K562 (cell line): ENCODE results near the gene PTPN11. TPM values are rescaled to one million over a fixed set of nuclear protein-coding genes. Genes with fewer than 3 reads are reported as not detected.

Experiments
- ARNT ChIP-seq, 2 experiments: fragments of 450-650 bp; IDR thresholded peaks; 2 replicates each; pipeline ENCODE4 v1.6.1; 2016; ENCODE audit warnings: mild to moderate bottlenecking in 1 of 2
- ATF3 ChIP-seq, 2 experiments: fragments of 450-650 bp in 1 of 2; sonication (generic) in 1 of 2; formaldehyde crosslinking in 1 of 2; IDR thresholded peaks in 1 of 2; conservative IDR thresholded peaks in 1 of 2; 2 replicates each; pipeline versions ENCODE4 v1.6.1 to v1.8.1; 2016 to 2023; ENCODE audit warnings: mild to moderate bottlenecking in 2 of 2, moderate library complexity in 2 of 2, inconsistent platforms in 1 of 2, missing genetic modification reagents in 1 of 2
- BMI1 ChIP-seq: fragments of 150-350 bp; IDR thresholded peaks from 2 replicates; pipeline ENCODE4 v1.6.1; 2014; ENCODE audit warnings: low read length
- BRCA1 ChIP-seq, 2 experiments: fragments of 450-650 bp in 1 of 2; sonication (generic) in 1 of 2; formaldehyde crosslinking in 1 of 2; IDR thresholded peaks; 2 replicates each; pipeline versions ENCODE4 v1.5.0 to v1.6.1; 2017 to 2020; ENCODE audit warnings: mild to moderate bottlenecking in 1 of 2, missing genetic modification reagents in 1 of 2
- CBX5 ChIP-seq: IDR thresholded peaks from 2 replicates; pipeline ENCODE4 v1.6.1; 2014; ENCODE audit warnings: low read depth, borderline replicate concordance
- CHAMP1 ChIP-seq: fragments of 450-650 bp; IDR thresholded peaks from 2 replicates; pipeline ENCODE4 v1.6.1; 2016; ENCODE audit warnings: mild to moderate bottlenecking
- CHD4 ChIP-seq: fragments of 200-600 bp; sonication (generic); IDR thresholded peaks from 3 replicates; pipeline ENCODE4 v1.6.1; 2012; ENCODE audit warnings: low read depth, mild to moderate bottlenecking, mixed read lengths, low read length, inconsistent platforms; ENCODE audit not compliant: insufficient read depth, insufficient replicate concordance, poor library complexity, severe bottlenecking
- CREB3 ChIP-seq: fragments of 450-650 bp; conservative IDR thresholded peaks from 2 replicates; pipeline ENCODE4 v1.6.1; 2016; ENCODE audit warnings: missing genetic modification characterization, low read depth, mild to moderate bottlenecking, missing compliant biosample characterization, moderate library complexity
- DLX4 ChIP-seq: fragments of 250-450 bp; sonication (Bioruptor Pico); IDR thresholded peaks from 2 replicates; pipeline ENCODE4 v1.6.1; 2021; ENCODE audit warnings: mild to moderate bottlenecking
- DPF2 ChIP-seq: fragments of 450-650 bp; IDR thresholded peaks from 2 replicates; pipeline ENCODE4 v1.6.1; 2016
- FOXA1 ChIP-seq: fragments of 450-650 bp; IDR thresholded peaks from 2 replicates; pipeline ENCODE4 v1.6.1; 2016; ENCODE audit warnings: mild to moderate bottlenecking, borderline replicate concordance
- GABPB1 ChIP-seq: sonication (generic); formaldehyde crosslinking; IDR thresholded peaks from 2 replicates; pipeline ENCODE4 v1.8.0; 2022; ENCODE audit warnings: mild to moderate bottlenecking, missing genetic modification reagents
- HCFC1 ChIP-seq: IDR thresholded peaks from 2 replicates; pipeline ENCODE4 v1.6.1; 2012; ENCODE audit warnings: low read depth, low read length, improper control_type of control experiment
- MAFG ChIP-seq: fragments of 450-650 bp; conservative IDR thresholded peaks from 2 replicates; pipeline ENCODE4 v1.6.1; 2016; ENCODE audit warnings: missing genetic modification characterization, missing compliant biosample characterization
- MBD2 ChIP-seq: sonication (generic); IDR thresholded peaks from 2 replicates; pipeline ENCODE4 v1.6.1; 2016; ENCODE audit warnings: low read depth, borderline replicate concordance
- MEIS2 ChIP-seq: fragments of 450-650 bp; IDR thresholded peaks from 2 replicates; pipeline ENCODE4 v1.6.1; 2014; ENCODE audit warnings: mild to moderate bottlenecking; ENCODE audit not compliant: partially characterized antibody
- PHTF2 ChIP-seq: fragments of 250-450 bp; sonication (Bioruptor Pico); IDR thresholded peaks from 2 replicates; pipeline ENCODE4 v1.5.0; 2021; ENCODE audit warnings: mild to moderate bottlenecking
- RBBP5 ChIP-seq: fragments of 200-600 bp; sonication (generic); IDR thresholded peaks from 2 replicates; pipeline ENCODE4 v1.6.1; 2012; ENCODE audit warnings: borderline replicate concordance, mild to moderate bottlenecking, low read length, control low read depth, inconsistent platforms; ENCODE audit not compliant: insufficient read depth, poor library complexity, severe bottlenecking
- SMARCE1 ChIP-seq: fragments of 450-650 bp; IDR thresholded peaks from 2 replicates; pipeline ENCODE4 v1.7.1; 2016; ENCODE audit warnings: mild to moderate bottlenecking
- SOX6 ChIP-seq: fragments of 450-650 bp; IDR thresholded peaks from 2 replicates; pipeline ENCODE4 v1.6.1; 2014; ENCODE audit warnings: mild to moderate bottlenecking
- TAL1 ChIP-seq: fragments of 450-650 bp; IDR thresholded peaks from 2 replicates; pipeline ENCODE4 v1.6.1; 2016; ENCODE audit warnings: mild to moderate bottlenecking
- ZKSCAN8 ChIP-seq: fragments of 200-800 bp; sonication (Bioruptor generic); IDR thresholded peaks from 2 replicates; pipeline ENCODE4 v1.6.1; 2016; ENCODE audit warnings: missing genetic modification characterization, missing compliant biosample characterization
- ZNF121 ChIP-seq: sonication (generic); formaldehyde crosslinking; conservative IDR thresholded peaks from 2 replicates; pipeline ENCODE4 v1.8.0; 2022; ENCODE audit warnings: missing genetic modification reagents
- polyA plus RNA-seq, 8 experiments: library from polyadenylated mRNA; depleted of rRNA in 4 of 8; stranded (reverse) in 5 of 8; unstranded in 3 of 8; fragments of >200 nt; fragmentation: Nextera tagmentation in 2 of 8; fragmentation: Illumina TruSeq in 1 of 8; extraction: Ambion mirVana in 2 of 8; extraction: Trizol in 1 of 8; gene quantifications; 2 replicates each; pipeline versions ENCODE4 v1.2.1 to v1.2.3, GENCODE V29; 2011 to 2014; ENCODE audit warnings: inconsistent platforms in 1 of 8, missing spikeins in 1 of 8
- total RNA-seq, 7 experiments: library from RNA; depleted of rRNA in 6 of 7; stranded (reverse); fragments of >200 nt in 6 of 7; fragmentation: Illumina TruSeq in 2 of 7; extraction: Trizol in 2 of 7; gene quantifications; 2 replicates each; pipeline versions ENCODE4 v1.2.1 to v1.2.3, GENCODE V29; 2011 to 2021; ENCODE audit warnings: low replicate concordance in 1 of 7

The PTPN11 gene
- total and polyA plus RNA-seq, 9 of the 15 experiments (the other 6 are each of a cell fraction or from before 2014, with no cell fraction given) = 22.5 to 126 (median 79.7) TPM

- TF ChIP-seq DLX4 (CRISPR knock-in tag) (no peak), DPF2 (peak; percentile 88), ARNT (IDR thresholded peaks at IDR 0.05) (no peak), ATF3 (IDR thresholded peaks at IDR 0.05) (no peak), ATF3 (CRISPR knock-in tag; conservative IDR thresholded peaks at IDR 0.05) (no peak), PHTF2 (CRISPR knock-in tag) (no peak), BRCA1 (IDR thresholded peaks at IDR 0.05) (no peak), BRCA1 (CRISPR knock-in tag; IDR thresholded peaks at IDR 0.05) (no peak), FOXA1 (no peak), SOX6 (peak; percentile 99), CHAMP1 (0 out of 2 replicates have a peak, but pooled peaks have one; percentile 12), HCFC1 (no peak), TAL1 (peak; percentile 62), BMI1 (no peak), MAFG (tag) (peak; percentile 79), MEIS2 (peak; percentile 78), ZKSCAN8 (CRISPR knock-in tag) (no peak), SMARCE1 (peak; percentile 65), RBBP5 (peak; percentile 79), CBX5 (no peak), GABPB1 (CRISPR knock-in tag) (no peak), ZNF121 (no peak), MBD2 (no peak), CHD4 (no peak), CREB3 (no peak)
Measured at GRCh38 chr12:112413855-112414625, 4.7 kb upstream of the PTPN11 start (continued).
